Measurements from ENCODE around the gene CTCFL. TPM values are rescaled to one million over a fixed set of nuclear protein-coding genes. Genes with fewer than 3 reads are reported as not detected.

Gene CTCFL
- total and polyA plus RNA-seq, 4 donors: 0.05 to 0.08 (median 0.08) TPM; not detected in 1

DNA sequence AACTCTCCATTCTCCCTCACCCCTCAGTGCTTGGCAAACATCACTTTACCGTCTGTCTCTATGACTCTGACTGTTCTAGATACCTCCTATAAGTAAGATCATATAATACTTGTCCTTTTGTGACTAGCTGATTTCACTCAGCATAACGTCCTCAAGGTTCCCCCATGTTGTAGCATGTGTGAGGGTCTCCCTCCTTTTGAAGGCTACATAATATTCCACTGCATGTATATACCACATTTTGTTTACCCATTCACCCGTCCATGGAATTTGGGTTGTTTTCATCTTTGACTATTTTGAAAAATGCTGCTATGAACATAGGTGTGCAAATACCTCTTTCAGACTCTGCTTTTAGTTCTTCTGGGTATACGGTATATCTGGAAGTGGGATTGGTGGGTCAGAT, 28.3 kb downstream of the CTCFL start (continued):
- TF ChIP-seq ATF3 (IDR thresholded peaks at IDR 0.05) (no peak), CTCF (IDR thresholded peaks at IDR 0.05; ENCODE audit: low read depth, low read length, missing input control) (no peak), RXRA (IDR thresholded peaks at IDR 0.05) (no peak)
- TF ChIP-seq, protein P1, sequence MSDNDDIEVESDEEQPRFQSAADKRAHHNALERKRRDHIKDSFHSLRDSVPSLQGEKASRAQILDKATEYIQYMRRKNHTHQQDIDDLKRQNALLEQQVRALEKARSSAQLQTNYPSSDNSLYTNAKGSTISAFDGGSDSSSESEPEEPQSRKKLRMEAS (IDR thresholded peaks at IDR 0.05): no peak

DNA sequence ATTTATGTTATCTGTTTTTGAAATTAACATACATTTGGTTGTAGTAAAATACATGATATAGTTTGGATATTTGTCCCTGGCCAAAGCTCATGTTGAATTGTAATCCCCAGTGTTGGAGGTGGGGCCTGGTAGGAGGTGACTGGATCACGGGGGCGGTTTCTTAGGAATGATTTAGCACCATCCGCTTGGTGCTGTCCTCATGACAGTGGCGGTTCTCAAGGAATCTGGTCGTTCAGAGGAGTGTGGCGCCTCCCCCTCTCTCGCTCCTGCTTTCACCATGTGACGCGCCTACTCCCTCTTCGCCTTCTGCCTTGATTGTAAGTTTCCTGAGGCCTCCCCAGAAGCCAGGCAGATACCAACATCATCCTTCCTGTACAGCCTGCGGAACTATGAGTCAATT, 29.0 kb downstream of the CTCFL start:
- Histone ChIP-seq H3K27me3 (ENCODE audit: control insufficient read depth in 4 of 4, insufficient read depth in 4 of 4, low read length in 3 of 4) (no peaks in the 10 kb centered on the region), H3K9ac (ENCODE audit: low read depth in 1 of 2, low read length in 2 of 2) (no peak overlapping the region), H3K9me3 (ENCODE audit: control insufficient read depth in 4 of 4, low read length in 3 of 4) (no peaks in the 10 kb centered on the region), H3K36me3 (ENCODE audit: control insufficient read depth in 4 of 4, insufficient read depth in 3 of 4, low read depth in 1 of 4, low read length in 3 of 4) (no peaks in the 10 kb centered on the region), H3K4me1 (ENCODE audit: control insufficient read depth in 4 of 4, insufficient read depth in 4 of 4, low read length in 3 of 4) (peaks cover 0 to 3% (median 1%) of the 10 kb centered on the region in 4 donors), H3K27ac (ENCODE audit: low read depth in 1 of 2, low read length in 2 of 2) (no peak overlapping the region), H3K4me3 (ENCODE audit: low read depth in 1 of 3, low read length in 3 of 3) (no peak overlapping the region)
- no peak for DNase-seq (ENCODE audit: low spot score)
- TF ChIP-seq GABPA (IDR thresholded peaks at IDR 0.05 in 1 of 2, conservative IDR thresholded peaks at IDR 0.05 in 1 of 2) (no peak), HNF4A (conservative IDR thresholded peaks at IDR 0.05) (no peak), FOXA2 (IDR thresholded peaks at IDR 0.05) (no peak), HNF4G (IDR thresholded peaks at IDR 0.05) (no peak), FOXA1 (IDR thresholded peaks at IDR 0.05) (no peak), SP1 (IDR thresholded peaks at IDR 0.05) (no peak), ATF3 (IDR thresholded peaks at IDR 0.05) (no peak), NR2F2 (IDR thresholded peaks at IDR 0.05) (no peak), JUND (IDR thresholded peaks at IDR 0.05) (no peak), ZBTB33 (IDR thresholded peaks at IDR 0.05) (no peak), YY1 (IDR thresholded peaks at IDR 0.05) (no peak), CTCF (IDR thresholded peaks at IDR 0.05; ENCODE audit: low read depth, low read length, missing input control) (no peak), EGR1 (IDR thresholded peaks at IDR 0.05; ENCODE audit: low read depth in 2 of 2) (no peak), RXRA (IDR thresholded peaks at IDR 0.05) (no peak)
- TF ChIP-seq, protein P2, sequence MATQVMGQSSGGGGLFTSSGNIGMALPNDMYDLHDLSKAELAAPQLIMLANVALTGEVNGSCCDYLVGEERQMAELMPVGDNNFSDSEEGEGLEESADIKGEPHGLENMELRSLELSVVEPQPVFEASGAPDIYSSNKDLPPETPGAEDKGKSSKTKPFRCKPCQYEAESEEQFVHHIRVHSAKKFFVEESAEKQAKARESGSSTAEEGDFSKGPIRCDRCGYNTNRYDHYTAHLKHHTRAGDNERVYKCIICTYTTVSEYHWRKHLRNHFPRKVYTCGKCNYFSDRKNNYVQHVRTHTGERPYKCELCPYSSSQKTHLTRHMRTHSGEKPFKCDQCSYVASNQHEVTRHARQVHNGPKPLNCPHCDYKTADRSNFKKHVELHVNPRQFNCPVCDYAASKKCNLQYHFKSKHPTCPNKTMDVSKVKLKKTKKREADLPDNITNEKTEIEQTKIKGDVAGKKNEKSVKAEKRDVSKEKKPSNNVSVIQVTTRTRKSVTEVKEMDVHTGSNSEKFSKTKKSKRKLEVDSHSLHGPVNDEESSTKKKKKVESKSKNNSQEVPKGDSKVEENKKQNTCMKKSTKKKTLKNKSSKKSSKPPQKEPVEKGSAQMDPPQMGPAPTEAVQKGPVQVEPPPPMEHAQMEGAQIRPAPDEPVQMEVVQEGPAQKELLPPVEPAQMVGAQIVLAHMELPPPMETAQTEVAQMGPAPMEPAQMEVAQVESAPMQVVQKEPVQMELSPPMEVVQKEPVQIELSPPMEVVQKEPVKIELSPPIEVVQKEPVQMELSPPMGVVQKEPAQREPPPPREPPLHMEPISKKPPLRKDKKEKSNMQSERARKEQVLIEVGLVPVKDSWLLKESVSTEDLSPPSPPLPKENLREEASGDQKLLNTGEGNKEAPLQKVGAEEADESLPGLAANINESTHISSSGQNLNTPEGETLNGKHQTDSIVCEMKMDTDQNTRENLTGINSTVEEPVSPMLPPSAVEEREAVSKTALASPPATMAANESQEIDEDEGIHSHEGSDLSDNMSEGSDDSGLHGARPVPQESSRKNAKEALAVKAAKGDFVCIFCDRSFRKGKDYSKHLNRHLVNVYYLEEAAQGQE (IDR thresholded peaks at IDR 0.05): no peak
- WGBS: 81% methylated on average over 11 of the region's 11 CpGs

Measured in liver (tissue), 9 donors.